Measurements from ENCODE around the gene RNF126. TPM values are rescaled to one million over a fixed set of nuclear protein-coding genes. Genes with fewer than 3 reads are reported as not detected.
A peak's percentile ranks its signal among the peaks of the same experiment; 100 is the strongest.
"Not testable (repeated sequence)": the region's sequence is repeated elsewhere in the genome, so short reads cannot be mapped to it uniquely, and the experiment has no call there.

Gene RNF126
- total RNA-seq, 1 donor from 2014 or later: 53.0 TPM

GRCh38 chr19:610801-611480 lies 52.1 kb downstream of the RNF126 start:
- peak; percentile 14 for ATAC-seq

- peak; percentile 6 for ATAC-seq
These were observed 52.8 kb downstream of the RNF126 start for GRCh38 chr19:610071-610800.

- ATAC-seq: peak; percentile 3
These were observed 54.0 kb downstream of the RNF126 start for GRCh38 chr19:609004-609346.

- ATAC-seq: peak; percentile 3
These were observed 54.6 kb downstream of the RNF126 start for GRCh38 chr19:608155-609003.

GRCh38 chr19:607301-608154 lies 55.5 kb downstream of the RNF126 start:
- no peak for ATAC-seq

GRCh38 chr19:605061-605971 lies 57.7 kb downstream of the RNF126 start:
- not testable (repeated sequence) for ATAC-seq

- ATAC-seq: peak; percentile 40
These were observed 58.7 kb downstream of the RNF126 start for GRCh38 chr19:604355-604754.

- ATAC-seq: not testable (repeated sequence)
These were observed 59.2 kb downstream of the RNF126 start for GRCh38 chr19:603779-604178.

GRCh38 chr19:603302-603639 lies 59.7 kb downstream of the RNF126 start:
- not testable (repeated sequence) for ATAC-seq

- no peak for ATAC-seq
These were observed 60.4 kb downstream of the RNF126 start for GRCh38 chr19:602391-603301.

GRCh38 chr19:601790-602189 lies 61.2 kb downstream of the RNF126 start:
- ATAC-seq: no peak

- ATAC-seq: no peak
These were observed 61.7 kb downstream of the RNF126 start for GRCh38 chr19:601310-601709.

Other genes starting within 250 kb of the RNF126 start
- 1.7 TPM for gene SHC2, start 202.2 kb downstream of the RNF126 start, total RNA-seq
- gene MADCAM1, start 166.7 kb downstream of the RNF126 start, total RNA-seq: 0.36 TPM
- gene TPGS1, start 155.7 kb downstream of the RNF126 start, total RNA-seq: 14.2 TPM
- gene CDC34, start 131.5 kb downstream of the RNF126 start, total RNA-seq: 30.7 TPM
- gene GZMM, start 119.2 kb downstream of the RNF126 start, total RNA-seq: not detected
- gene BSG, start 90.6 kb downstream of the RNF126 start, total RNA-seq: 320 TPM
- gene HCN2, start 73.3 kb downstream of the RNF126 start, total RNA-seq: 0.48 TPM
- 24.5 TPM for gene POLRMT, start 29.7 kb downstream of the RNF126 start, total RNA-seq
- gene FGF22, start 23.3 kb downstream of the RNF126 start, total RNA-seq: 0.12 TPM
- 3.3 TPM for gene FSTL3, start 13.2 kb upstream of the RNF126 start, total RNA-seq
- gene PRSS57, start 32.2 kb upstream of the RNF126 start, total RNA-seq: not detected
- gene PALM, start 45.7 kb upstream of the RNF126 start, total RNA-seq: 2.0 TPM
- 0.40 TPM for gene MISP, start 87.9 kb upstream of the RNF126 start, total RNA-seq
- gene PTBP1, start 134.2 kb upstream of the RNF126 start, total RNA-seq: 279 TPM
- not detected for gene PLPPR3, start 158.7 kb upstream of the RNF126 start, total RNA-seq
- not detected for gene AZU1, start 164.6 kb upstream of the RNF126 start, total RNA-seq
- gene PRTN3, start 177.8 kb upstream of the RNF126 start, total RNA-seq: not detected
- gene ELANE, start 189.1 kb upstream of the RNF126 start, total RNA-seq: not detected
- gene CFD, start 196.4 kb upstream of the RNF126 start, total RNA-seq: 21.5 TPM
- 43.5 TPM for gene MED16, start 230.0 kb upstream of the RNF126 start, total RNA-seq
- gene RNU6-9, start 230.3 kb upstream of the RNF126 start, total RNA-seq: not detected

Data from esophagus mucosa (tissue), 1 donor.